ENCODE results near the gene NSMCE1.
"Not testable (repeated sequence)": the region's sequence is repeated elsewhere in the genome, so short reads cannot be mapped to it uniquely, and the experiment has no call there.

The NSMCE1 gene

DNA sequence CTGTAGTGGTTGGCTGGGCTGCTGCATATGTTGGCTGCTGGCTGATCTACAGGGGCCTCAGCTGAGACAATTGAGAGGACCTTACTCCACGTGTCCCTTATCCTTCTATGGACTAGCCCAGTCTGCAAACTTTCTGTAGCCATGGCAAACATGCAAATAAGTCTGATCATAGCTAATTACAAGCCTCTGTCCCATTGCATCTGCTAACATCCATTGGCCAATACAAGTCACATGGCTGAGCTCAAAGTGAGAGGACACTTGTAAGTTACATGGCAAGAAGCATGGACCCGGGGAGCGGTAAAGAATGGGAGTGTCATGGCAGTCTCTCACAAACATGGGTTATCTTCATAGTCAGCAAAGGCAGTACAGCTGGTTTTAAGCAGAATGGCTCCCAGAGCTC, 33.6 kb upstream of the NSMCE1 start:
- DNase-seq = no peak

DNA sequence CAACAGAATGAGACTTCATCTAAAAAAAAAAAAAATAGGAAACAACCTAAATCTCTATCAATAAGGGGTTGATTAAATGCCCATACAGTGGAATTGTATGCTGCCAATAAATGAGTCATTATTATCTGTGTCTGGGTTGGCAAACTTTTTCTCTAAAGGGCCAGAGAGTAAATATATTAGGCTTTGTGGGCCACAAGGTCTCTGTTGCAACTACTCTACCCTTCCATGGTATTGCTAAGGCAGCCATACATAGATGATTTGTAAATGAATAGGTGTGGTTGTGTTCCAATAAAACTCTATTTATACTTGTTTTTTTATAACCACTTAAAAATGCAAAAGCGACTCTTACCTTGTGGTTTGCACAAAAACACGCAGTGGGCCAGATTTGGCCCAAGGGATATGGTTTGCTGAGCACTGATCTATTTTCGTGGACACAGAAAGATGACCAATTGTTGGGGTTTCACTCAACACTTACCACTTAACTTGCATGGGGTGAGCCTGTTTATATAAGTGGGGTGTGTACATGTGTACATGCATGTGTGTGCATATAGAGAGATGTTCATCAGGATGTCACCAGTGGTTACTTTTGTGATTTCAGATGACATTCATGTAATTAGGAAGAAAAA, 32.8 kb upstream of the NSMCE1 start:
- no peak for DNase-seq

DNA sequence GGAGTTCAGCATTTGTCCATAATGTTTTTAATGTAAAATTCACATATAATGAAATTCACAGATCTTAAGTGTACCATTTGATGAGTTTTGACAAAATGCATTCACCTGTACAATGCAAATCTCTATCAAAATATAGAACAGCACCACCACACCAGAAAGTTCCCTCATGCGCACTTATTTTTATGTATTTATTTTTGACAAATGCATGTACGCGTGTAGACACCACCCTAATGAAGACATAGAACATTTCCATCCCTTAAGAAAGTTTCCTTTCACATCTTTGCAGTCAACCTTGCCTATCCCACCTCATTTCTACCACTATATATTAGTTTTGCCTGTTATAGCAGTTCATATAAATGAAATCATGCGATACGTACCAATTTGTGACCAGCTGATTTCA, 29.6 kb upstream of the NSMCE1 start:
- DNase-seq = no peak

DNA sequence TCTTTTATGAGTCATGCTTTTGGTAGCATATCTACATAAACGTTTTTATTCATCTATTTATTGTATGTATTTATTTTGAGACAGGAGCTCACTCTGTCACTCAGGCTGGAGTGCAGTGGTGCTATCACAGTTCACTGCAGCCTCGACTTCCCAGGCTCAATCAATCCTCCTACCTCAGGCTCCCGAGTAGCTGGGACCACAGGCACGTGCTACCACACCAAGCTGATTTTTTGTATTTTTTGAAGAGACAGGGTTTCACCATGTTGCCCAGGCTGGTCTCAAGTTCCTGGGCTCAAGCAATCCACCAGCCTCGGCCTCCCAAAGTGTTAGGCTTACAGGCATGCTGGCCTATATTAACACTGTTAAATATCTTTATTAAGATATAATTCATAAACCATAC, 24.8 kb upstream of the NSMCE1 start:
- DNase-seq = no peak

DNA sequence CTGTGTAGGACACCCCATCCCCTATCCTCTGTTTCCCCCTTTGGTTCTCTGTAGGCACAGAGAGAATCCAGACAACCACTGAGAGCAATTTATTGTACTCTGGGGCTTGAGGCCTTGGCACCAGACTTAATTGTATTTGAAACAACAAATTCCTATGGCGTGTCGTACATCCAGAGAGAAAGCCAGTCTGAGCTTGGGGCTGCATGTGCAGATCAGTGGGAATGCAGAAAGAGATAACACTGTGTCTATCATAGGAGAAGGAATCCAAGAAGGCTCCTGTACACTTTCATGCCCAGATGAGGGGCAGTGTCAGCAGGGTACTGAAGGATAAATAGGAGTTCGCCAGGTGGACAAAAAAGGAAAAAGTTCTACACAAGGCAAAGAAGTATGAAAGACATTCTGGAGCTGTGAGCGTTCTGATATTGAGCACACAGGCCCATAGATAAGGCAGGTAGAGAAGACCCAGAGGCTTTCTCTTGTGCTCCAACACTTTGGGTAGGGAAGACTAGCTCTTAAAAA, 23.2 kb upstream of the NSMCE1 start:
- no peak for DNase-seq

DNA sequence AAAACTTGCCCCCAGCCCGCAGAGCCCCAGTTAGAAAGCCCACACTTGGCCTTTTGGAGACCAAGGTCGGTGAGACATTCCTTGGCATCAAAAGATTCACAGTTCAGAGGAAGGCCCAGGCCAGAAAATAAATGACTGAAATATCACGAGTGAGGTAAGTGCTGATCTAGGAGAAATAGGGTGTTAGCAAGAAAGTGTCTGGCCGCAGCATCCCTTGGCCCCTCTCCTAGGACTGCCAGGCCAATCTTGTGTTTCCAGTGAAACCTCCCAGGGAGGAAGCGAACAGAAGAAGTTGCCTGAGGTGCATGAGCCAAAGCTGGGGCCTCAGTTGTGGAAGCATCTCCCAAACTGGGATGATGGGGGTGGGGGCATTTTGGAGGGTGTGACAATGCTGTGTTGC, 22.5 kb upstream of the NSMCE1 start:
- DNase-seq = no peak

DNA sequence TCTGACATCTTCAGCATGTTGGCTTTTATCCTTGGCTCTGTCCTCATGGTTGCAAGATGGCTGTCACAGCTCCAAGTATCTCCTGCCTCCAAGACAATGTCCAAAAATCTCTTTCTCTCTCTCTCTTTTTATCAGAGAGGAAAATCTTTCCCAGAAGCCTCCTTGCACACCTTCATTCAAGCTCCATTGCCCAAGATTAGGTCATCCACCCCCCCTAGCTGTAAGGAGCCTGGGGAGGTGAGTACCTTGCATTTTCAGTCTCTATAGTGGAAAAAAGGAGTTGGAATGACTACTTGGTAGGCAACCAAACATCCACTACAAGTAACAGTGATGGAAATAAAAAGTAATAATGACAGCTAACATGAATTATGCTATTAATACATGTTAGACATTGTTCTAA, 22.0 kb upstream of the NSMCE1 start:
- no peak for DNase-seq

DNA sequence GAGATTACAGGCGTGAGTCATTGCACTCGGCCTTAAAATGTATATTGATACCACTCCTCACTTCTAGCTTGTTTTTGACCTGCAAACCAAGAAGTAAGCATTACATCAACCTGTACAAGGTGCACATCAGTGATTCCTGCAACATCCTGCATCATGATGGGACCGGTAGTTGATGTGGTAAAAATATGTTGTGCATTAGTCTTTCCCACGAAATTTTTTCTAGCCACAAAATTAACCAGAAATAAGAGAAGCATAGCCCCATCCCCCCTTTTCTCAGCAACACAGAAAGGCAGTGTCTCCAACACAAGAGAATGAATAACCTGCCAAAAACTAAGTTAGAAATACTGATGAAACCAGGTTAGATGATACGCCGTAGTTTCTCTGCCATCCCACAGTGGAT, 21.1 kb upstream of the NSMCE1 start:
- DNase-seq = no peak

DNA sequence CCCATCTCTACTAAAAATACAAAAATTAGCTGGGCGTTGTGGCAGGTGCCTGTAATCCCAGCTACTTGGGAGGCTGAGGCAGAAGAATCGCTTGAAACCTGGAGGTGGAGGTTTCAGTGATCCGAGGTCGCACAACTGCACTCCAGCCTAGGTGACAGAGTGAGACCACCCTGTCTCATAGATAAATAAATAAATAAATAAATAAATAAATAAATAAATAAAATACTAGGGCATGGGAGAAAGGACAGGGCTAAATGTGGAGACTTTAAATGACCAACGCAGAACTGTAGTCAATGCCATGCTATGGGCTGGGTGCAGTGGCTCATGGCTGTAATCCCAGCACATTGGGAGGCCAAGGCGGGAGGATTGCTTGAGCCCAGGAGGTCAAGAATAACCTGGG, 19.7 kb upstream of the NSMCE1 start:
- not testable (repeated sequence) for DNase-seq

DNA sequence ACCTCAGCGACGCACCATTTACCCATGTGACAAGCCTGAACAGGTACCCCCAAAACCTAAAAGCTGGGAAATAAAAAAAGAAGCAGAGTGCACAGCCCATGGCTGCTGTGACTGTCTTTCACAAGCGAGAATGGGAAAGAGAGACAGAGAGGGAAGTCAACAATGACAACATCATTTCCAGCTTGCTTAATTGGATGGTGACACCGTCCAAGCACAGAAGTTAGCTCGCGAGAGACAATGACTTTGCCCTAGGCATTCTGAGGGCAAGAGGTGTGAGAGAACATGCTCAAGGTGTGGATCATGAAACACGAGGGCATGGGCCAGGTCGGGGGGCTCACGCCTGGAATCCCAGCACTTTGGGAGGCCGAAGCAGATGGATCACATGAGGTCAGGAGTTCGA, 19.3 kb upstream of the NSMCE1 start:
- no peak for DNase-seq

DNA sequence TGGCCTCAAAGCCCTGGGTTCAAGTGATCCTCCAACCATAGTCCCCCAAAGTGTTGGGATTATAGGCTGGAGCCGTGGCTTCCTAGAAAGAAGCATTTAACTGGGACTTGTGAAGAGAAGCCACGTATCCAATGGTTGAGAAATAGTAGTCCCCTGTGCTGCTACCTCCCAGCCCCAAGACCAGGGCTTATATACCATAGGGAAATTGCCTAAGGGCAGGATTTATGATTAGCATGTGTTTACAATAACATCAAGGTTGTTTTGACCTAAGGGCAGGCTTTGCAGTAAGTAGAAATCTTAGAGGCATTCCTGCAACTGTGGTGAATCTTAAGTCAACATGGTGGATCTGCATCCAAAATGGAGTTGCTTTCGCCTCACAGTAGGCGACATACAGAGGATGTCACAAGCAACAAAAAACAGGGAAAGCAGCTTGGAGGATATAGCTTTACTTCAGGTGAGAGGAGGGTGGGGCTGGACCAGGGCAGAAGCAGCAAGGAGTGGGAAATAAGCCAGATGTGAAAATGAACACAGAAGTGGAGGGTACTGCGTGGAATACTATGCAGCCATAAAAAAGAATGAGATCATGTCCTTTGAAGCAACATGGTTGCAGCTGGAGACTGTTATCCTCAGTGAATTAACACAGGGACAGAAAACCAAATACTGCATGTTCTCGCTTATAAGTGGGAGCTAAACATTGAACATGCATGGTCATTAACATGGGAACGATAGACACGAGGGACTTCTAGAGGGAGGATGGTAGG, 18.7 kb upstream of the NSMCE1 start:
- no peak for DNase-seq

DNA sequence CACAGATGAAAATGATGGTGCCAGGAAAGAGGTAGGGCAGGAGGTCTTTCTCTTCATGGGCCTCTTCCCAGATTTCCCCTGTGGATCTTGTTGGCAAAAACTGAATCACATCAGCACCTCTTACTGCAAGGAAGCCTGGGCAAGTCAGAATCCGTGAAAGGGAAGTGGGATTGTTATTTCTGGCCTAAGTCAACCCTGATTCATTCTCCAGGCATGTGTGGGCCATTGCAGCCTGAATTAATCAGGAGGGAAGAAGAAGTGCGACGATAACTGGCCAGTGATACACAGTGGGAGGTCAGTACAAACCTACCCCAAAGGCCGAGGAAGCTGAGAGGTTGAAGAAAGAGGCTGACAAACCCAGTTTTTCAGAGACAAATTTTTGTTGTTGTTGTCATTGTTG, 17.9 kb upstream of the NSMCE1 start:
- no peak for DNase-seq

DNA sequence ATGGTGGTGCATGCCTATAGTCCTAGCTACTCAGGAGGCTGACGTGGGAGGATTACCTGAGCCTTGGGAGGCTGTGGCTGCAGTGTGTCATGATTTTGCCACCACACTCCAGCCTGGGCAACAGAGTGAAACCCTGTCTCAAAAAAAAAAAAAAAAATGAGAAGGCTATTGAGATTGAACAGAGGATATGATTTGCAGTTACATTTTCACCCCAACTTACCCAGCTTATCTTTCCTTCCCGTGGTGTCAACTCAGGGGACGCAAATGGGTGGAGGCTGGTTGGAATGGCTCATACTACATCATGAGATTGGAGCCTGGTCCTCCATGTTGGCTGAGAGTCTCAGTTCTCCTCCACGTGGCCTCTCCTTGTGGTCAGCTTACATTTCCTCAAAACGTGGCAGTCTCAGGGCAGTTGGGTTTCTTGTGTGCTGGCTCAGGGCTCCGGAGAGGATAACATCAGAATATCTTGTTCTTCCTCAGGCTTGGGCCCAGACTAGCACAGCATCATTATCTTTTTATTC, 17.2 kb upstream of the NSMCE1 start:
- DNase-seq = no peak

DNA sequence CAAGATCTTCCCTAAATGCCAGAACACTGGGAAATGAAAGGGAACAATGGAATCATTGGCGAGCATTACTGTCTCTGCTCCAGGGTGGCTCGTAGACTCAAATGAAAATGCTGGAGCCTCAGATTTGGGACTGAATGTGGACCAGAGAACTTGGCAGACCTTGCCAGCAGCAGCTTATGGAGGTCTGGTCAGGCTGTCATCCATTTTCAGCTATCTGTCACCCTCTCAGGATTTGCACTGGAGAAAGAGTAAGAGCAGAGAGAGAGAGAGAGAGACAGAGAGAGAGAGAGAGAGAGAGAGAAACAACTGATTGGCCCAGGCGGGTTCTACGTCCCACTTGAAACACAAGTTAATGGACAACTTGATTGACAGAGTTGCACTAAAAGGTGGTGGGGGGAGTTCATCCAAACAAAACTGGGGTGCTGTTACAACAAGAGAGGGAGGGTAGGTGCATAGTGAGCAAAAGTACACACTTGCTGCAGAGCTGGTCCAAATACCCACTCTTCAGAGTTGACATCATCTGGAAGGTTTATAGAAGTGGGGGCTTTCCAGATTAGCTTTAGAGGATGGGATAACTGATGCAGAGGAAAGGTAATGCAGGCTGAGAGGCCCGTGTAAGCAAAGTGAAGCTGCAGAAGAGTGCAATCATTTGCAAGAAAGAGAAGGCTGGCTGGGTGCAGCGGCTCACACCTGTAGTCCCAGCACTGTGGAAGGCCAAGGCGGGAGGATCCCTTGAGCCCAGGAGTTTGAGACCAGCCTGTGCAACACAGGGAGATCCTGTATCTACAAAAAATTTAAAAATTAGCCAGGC, 16.5 kb upstream of the NSMCE1 start:
- no peak for DNase-seq

DNA sequence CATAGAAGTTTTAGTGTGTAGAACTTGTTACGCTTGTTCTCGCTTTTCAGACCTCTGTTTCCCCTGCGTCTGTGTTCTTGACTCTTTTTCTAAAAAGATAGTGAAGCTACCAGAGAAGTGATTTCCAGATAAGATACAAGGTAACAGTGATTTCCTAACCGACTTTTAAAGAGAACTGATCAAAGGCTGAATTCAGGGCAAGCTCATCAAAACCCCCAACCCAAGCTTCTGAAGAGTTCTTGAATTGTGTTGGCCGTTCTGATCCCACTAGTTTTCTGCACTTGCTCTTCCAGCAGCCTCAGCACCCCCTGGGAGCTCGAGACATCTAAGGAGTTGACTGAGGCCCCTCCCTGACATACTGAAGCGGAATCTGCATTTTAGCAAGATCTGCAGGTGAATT, 12.7 kb upstream of the NSMCE1 start:
- no peak for DNase-seq

DNA sequence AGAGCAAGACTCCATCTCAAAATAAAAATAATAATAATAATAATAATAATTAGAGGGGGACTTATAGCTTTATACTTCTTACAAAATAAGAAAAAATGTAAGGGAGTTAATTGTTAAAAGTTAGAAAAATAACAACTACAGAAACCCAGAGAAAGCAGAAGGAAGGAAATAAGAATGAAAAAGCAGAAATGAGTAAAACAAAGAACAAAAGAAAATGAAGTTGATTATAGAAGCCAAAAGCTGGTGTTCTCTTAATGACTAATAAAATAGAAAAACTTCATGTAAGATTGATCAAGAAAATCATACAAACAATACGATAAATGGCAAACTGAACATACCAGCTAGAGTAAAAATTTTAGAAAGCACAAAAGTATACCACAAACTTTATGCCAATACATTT, 6.8 kb upstream of the NSMCE1 start:
- no peak for DNase-seq

DNA sequence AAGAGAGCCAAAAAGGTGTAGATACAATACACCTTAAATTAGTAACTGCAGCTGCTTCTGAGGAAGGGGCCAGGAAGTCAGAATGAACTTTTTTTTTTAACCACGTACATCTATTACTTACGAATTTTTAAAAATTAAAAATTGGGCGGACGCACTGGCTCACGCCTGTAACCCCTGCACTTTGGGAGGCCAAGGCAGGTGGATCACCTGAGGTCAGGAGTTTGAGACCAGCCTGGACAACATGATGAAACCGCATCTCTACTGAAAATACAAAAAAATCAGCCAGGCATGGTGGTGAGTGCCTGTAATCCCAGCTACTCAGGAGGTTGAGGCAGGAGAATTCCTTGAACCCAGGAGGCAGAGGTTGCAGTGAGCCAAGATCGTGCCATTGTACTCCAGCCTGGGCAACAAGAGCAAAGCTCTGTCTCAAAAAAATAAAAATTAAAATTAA, 5.9 kb upstream of the NSMCE1 start:
- not testable (repeated sequence) for DNase-seq

DNA sequence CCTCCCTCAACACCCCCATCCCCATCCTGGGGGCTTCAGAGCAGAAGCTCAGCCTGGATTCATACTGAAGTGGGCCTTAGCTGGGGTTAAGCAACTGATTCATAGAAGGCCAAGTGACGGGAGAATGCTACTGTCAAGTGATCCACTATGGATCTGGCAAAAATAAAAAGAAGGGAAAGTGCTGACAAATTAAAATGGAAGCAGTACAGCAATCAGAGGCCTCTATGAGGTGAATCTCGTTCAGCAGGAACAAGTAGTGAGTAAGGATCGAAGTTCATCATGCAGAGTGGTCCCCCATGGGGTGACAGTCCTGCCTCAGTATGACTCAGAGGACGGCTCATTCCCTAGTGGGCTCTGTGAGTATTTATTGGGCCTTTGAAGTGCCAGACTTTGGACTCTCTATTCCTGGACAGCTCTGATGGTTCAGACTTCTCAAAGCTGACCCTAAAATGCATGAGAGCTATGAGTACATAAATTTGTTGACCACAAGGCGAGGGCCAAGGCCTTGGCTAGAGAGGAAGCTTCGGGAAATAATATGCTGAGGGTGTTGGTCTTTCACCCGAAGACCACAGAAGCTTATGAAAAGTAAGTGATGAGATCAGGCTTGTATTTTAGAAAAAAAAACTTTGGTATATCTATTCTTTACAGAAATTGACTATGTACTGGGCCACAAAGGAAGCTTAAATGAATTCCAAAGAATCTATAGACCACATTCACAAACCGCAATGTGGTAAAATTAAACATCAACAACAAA, 5.3 kb upstream of the NSMCE1 start:
- DNase-seq = no peak

DNA sequence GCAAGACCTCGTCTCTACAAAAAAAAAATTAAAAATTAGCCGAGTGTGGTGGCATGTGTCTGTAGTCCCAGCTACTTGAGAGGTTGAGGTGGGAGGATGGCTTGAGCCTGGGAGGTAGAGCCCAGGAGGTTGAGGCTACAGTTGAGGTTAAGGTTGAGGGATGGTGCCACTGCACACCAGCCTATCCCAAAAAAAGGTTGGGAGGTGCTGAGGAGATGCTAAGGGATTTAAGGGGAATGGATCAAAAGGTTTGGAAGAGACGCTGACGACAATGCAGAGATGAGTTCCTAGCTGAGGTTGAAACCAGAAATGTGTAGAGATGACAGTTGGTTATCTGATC, 4.7 kb upstream of the NSMCE1 start:
- no peak for DNase-seq

DNA sequence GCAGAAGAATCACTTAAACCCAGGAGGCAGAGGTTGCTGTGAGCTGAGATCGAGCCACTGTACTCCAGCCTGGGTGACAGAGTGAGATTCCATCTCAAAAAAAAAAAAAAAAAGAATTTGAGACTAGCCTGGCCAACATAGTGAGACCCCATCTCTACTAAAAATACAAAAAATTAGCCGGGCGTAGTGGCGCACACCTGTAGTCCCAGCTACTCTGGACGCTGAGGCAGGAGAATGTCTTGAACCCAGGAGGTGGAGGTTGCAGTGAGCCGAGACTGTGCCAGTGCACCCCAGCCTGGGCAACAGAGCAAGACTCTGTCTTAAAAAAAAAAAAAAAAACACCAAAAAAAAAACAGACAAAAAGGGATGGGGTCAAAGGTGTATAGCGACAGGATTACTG, 4.1 kb upstream of the NSMCE1 start:
- not testable (repeated sequence) for DNase-seq

DNA sequence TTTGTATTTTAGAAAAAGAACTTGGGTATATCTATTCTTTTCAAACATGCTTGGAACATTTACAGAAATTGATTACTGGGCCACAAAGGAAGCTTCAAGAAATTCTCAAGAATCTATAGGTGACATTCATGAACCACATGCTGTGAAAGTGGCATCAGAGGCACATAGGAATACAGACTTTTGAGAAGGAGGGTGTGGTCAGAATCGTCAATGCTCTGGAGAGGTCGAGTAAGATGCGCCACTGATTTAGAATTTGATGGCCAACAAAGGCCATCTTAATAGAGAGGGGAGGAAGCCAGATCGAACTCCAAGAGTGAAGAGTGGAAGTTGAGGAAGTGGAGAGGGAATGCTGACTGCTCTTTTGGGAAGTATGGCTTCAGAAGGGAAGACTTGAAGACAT, 3.5 kb upstream of the NSMCE1 start:
- no peak for DNase-seq

DNA sequence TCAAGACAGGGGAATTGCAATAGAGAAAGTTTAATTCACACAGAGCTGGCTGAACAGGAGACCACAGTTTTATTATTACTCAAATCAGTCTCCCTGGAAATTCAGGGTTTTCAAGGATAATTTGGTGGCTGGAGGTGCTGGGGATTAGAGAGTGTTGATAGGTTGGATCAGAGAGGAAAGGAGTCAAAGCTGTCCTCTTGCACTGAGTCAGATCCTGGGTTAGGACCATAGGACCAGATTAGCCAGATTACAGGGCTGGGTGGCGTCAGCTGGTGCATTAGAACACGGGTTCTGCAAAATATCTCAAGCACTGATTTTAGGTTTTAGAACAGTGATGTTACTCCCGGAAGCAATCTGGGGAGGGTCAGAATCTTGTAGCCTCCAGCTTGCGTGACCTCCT, 1.8 kb upstream of the NSMCE1 start:
- DNase-seq = no peak

Measured in NCI-H2029 (cell line).